ENCODE data around the gene MELTF. TPM values are rescaled to one million over a fixed set of nuclear protein-coding genes. Genes with fewer than 3 reads are reported as not detected.

Gene MELTF
- total RNA-seq, 1 experiment from 2014 or later, result 9.2 TPM

DNA sequence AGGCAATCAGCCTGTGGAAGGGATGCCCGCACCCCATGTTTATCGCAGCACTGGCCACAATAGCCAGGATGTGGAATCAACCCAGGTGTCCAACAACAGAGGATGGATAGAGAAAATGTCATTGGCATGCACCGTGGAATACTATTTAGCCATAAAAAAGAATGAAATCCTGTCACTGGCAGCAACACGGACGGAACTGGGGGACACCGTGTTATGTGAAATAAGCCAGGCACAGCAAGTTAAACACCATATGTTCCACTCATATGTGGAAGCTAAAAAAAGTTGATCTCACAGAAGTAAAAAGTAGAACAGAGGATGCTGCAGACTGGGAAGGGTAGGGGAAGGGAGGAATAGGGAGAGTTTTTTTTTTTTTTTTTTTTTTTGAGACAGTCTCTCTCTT, 15.6 kb downstream of the MELTF start:
- H3K27me3 ChIP-seq (ENCODE audit: insufficient read depth, low read length), result no peaks in the 10 kb centered on the region
- no peaks in the 10 kb centered on the region for H3K4me1 Mint-ChIP-seq
- no peaks in the 10 kb centered on the region for H3K9me3 Mint-ChIP-seq
- H3K18ac ChIP-seq (ENCODE audit: insufficient read length, low read depth, low read length), result no peak overlapping the region
- no peak overlapping the region for H3K4ac ChIP-seq (ENCODE audit: low read depth, low read length)
- H2AK5ac ChIP-seq (ENCODE audit: insufficient read length, low read length), result no peak overlapping the region
- H3K27me3 Mint-ChIP-seq (ENCODE audit: low read depth), result peaks cover 3% of the 10 kb centered on the region
- H2BK20ac ChIP-seq (ENCODE audit: low read depth, low read length, poor library complexity, severe bottlenecking), result no peak overlapping the region
- H3K27ac ChIP-seq (ENCODE audit: insufficient read length, low read depth, low read length), result no peak overlapping the region
- no peak overlapping the region for H3K56ac ChIP-seq (ENCODE audit: insufficient read length, low read depth, low read length)
- peak overlapping the region in 1 of 3 experiments; percentile 32; a peak in 2 of 7 replicates for H3K27ac Mint-ChIP-seq
- H3K79me1 ChIP-seq (ENCODE audit: insufficient read depth, low read depth, low read length, poor library complexity, severe bottlenecking), result no peaks in the 10 kb centered on the region
- H3K23ac ChIP-seq (ENCODE audit: insufficient read length, low read depth, low read length), result no peak overlapping the region
- H3K4me2 ChIP-seq (ENCODE audit: insufficient read depth, insufficient read length, low read length), result no peak overlapping the region
- H4K8ac ChIP-seq (replicated peaks; ENCODE audit: insufficient read length, low read depth, low read length), result no peak overlapping the region
- H3K36me3 Mint-ChIP-seq (ENCODE audit: insufficient read depth in 1 of 3, low read depth in 3 of 3), result no peaks in the 10 kb centered on the region
- no peaks in the 10 kb centered on the region for H3K23me2 ChIP-seq (ENCODE audit: insufficient read length, low read depth, low read length, poor library complexity, severe bottlenecking)
- no peak overlapping the region for H3K4me3 Mint-ChIP-seq
- no CpG with 5 or more reads among the region's 6 CpGs for WGBS (ENCODE audit: extremely low coverage, insufficient read length, low lambda C conversion rate)
- H4K91ac ChIP-seq (ENCODE audit: insufficient read length, low read depth, low read length), result no peak overlapping the region
- no peak overlapping the region for H2BK12ac ChIP-seq (ENCODE audit: insufficient read length, low read depth, low read length)
- no peak overlapping the region for H2BK15ac ChIP-seq (ENCODE audit: low read depth, low read length)
- H2AFZ ChIP-seq (ENCODE audit: low read length), result no peak overlapping the region
- H2BK5ac ChIP-seq (ENCODE audit: insufficient read length, low read length), result no peak overlapping the region
- TF ChIP-seq, protein P1, sequence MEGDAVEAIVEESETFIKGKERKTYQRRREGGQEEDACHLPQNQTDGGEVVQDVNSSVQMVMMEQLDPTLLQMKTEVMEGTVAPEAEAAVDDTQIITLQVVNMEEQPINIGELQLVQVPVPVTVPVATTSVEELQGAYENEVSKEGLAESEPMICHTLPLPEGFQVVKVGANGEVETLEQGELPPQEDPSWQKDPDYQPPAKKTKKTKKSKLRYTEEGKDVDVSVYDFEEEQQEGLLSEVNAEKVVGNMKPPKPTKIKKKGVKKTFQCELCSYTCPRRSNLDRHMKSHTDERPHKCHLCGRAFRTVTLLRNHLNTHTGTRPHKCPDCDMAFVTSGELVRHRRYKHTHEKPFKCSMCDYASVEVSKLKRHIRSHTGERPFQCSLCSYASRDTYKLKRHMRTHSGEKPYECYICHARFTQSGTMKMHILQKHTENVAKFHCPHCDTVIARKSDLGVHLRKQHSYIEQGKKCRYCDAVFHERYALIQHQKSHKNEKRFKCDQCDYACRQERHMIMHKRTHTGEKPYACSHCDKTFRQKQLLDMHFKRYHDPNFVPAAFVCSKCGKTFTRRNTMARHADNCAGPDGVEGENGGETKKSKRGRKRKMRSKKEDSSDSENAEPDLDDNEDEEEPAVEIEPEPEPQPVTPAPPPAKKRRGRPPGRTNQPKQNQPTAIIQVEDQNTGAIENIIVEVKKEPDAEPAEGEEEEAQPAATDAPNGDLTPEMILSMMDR (conservative IDR thresholded peaks at IDR 0.05), result no peak
- no peak overlapping the region for H3K14ac ChIP-seq (ENCODE audit: insufficient read depth, low read length)
- H3K9ac ChIP-seq (ENCODE audit: extremely low read depth, insufficient read length, low read length), result no peak overlapping the region
- no peaks in the 10 kb centered on the region for H3K4me1 ChIP-seq (ENCODE audit: insufficient read depth, low read length)
- no peak overlapping the region for H3T11ph ChIP-seq (ENCODE audit: low read length)
- H3K79me2 ChIP-seq (ENCODE audit: insufficient read depth, low read length), result no peaks in the 10 kb centered on the region
- no peak for DNase-seq
- H2BK120ac ChIP-seq (ENCODE audit: low read depth, low read length, poor library complexity, severe bottlenecking), result no peak overlapping the region
- no peak overlapping the region for H4K5ac ChIP-seq (ENCODE audit: insufficient read length, low read depth, low read length)
- H4K20me1 ChIP-seq (ENCODE audit: control insufficient read depth, insufficient read depth, insufficient read length), result no peaks in the 10 kb centered on the region
- H3K9me3 ChIP-seq (ENCODE audit: control insufficient read depth, low read depth, low read length), result no peaks in the 10 kb centered on the region

Data from H9 (cell line).